Spleen (tissue), 7 donors: ENCODE results near the gene MST1R.

Experiments used
- CTCF ChIP-seq, 11 experiments: fragments of 200-600 bp in 7 of 11; fragments of 450-650 bp in 4 of 11; sonication (generic) in 4 of 11; IDR thresholded peaks in 8 of 11; conservative IDR thresholded peaks in 3 of 11; 1 replicate in 7 of 11; 2 replicates in 4 of 11; pipeline versions ENCODE4 v1.4.0 to v1.8.0; 2016 to 2021; ENCODE audit warnings: antibody characterized with exemption in 11 of 11, inconsistent platforms in 4 of 11, mild to moderate bottlenecking in 1 of 11
- POLR2AphosphoS5 ChIP-seq, 3 donors: sonication (generic); formaldehyde crosslinking; IDR thresholded peaks; one replicate each; pipeline ENCODE4 v1.5.1; 2017; ENCODE audit warnings: antibody characterized with exemption in 3 of 3
- donor health status: DM: no; HTN: no; CAD: no; lungs with moderate emphysema.
- donor health status: DM: no; HTN: no; CAD: no.
- donor health status: DM: no; HTN: no; CAD: no.

GRCh38 chr3:49867871-49868321 is 35.8 kb downstream of the MST1R start:
- TF ChIP-seq CTCF (IDR thresholded peaks at IDR 0.05 in 8 of 11, conservative IDR thresholded peaks at IDR 0.05 in 3 of 11) = no peak
- TF ChIP-seq POLR2AphosphoS5 (IDR thresholded peaks at IDR 0.05) = no peak
